HG03442 (cell line): Measurements from ENCODE around the gene PAH.
"Not testable (repeated sequence)": the region's sequence is repeated elsewhere in the genome, so short reads cannot be mapped to it uniquely, and the experiment has no call there.

Experiments used
- ATAC-seq: cut with Tn5 transposase; IDR thresholded peaks from one replicate; pipeline ENCODE4 v1.9.1; 2021; ENCODE audit warnings: mild to moderate bottlenecking, moderate library complexity; ENCODE audit not compliant: unreplicated experiment

Gene PAH

DNA sequence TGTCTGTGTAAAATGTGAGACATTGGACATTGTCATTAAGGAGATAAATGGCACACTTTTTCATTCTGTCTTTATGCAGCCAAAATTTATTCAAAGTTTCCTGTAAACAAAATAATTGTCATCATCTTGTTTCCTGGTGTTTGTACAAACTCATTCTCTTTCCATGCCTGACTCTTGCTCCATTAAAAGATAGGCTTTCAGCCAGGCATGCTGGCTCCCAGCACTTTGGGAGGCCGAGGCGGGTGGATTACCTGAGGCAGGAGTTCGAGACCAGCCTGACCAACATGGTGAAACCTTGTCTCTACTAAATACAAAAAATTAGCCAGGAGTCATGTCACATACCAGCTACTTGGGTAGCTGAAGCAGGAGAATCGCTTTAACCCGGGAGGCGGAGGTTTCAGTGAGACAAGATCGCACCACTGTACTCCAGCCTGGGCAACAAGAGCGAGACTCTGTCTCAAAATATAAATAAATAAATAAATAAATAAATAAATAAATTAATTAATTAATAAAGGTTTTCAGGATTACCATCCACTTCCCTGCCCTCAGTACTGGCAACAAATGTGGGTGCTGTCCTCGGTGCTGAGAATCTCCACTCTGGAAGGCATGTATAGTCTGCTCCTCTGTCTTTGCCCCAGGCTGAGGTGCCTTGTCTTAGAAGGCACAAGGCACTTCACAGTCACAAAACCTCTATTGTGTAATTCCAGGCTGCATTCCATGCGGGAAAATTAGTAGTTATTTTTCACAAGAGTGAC lies 83.2 kb downstream of the PAH start:
- no peak for ATAC-seq

DNA sequence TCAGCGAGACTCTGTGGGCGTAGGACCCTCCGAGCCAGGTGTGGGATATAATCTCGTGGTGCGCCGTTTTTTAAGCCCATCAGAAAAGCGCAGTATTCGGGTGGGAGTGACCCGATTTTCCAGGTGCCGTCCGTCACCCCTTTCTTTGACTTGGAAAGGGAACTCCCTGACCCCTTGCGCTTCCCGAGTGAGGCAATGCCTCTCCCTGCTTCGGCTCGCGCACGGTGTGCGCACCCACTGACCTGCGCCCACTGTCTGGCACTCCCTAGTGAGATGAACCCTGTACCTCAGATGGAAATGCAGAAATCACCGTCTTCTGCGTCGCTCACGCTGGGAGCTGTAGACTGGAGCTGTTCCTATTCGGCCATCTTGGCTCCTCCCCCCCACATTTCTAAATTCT lies 84.2 kb downstream of the PAH start:
- not testable (repeated sequence) for ATAC-seq

GRCh38 chr12:102824218-102824835 lies 92.7 kb downstream of the PAH start:
- no peak for ATAC-seq

DNA sequence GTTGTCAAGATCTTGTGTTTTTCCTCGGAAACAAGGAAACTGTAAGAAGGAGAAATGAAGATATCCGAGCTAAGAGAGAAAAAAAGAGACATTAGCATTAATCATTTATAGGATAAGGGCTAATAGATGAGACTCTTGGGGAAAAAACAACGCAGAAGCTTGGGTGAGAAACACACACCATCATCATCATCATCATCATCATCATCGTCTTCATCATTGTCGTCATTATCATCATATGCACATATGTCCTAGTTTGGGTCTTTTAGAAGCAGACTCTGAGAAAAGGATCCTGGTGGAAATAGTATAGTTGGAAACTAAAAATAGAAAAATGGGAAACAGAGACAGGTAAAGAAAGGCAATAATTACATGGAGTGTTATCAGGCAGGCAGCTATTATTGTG lies 95.9 kb downstream of the PAH start:
- ATAC-seq: no peak

DNA sequence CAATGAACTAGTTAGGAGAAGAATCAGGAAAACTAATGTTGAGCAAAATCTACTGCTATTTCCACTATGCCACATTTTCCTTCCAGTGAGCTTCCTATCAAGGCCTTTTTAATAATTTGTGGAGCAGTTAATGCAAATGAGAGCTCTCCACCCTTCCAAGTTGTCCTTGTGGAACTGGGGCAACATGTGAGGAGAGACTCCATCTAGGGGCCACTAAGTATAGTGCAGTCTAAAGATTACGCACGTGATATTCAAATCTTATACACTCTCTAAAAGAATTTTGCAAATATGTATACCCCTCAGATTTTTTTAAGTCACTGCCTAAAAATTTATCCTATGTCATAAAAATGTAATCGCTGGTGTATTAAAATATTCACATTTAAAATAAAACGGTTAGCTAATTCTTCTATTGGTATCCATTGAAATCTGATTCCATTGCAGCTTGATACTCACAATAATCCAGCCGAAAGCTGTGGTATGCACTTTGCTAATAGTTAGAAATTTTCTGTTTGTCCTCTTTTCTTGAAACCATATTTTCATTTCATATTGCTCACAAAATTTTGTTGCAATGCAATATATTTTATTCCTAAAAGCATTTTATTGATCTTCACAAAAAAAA lies 100.1 kb downstream of the PAH start:
- ATAC-seq: peak; percentile 54

DNA sequence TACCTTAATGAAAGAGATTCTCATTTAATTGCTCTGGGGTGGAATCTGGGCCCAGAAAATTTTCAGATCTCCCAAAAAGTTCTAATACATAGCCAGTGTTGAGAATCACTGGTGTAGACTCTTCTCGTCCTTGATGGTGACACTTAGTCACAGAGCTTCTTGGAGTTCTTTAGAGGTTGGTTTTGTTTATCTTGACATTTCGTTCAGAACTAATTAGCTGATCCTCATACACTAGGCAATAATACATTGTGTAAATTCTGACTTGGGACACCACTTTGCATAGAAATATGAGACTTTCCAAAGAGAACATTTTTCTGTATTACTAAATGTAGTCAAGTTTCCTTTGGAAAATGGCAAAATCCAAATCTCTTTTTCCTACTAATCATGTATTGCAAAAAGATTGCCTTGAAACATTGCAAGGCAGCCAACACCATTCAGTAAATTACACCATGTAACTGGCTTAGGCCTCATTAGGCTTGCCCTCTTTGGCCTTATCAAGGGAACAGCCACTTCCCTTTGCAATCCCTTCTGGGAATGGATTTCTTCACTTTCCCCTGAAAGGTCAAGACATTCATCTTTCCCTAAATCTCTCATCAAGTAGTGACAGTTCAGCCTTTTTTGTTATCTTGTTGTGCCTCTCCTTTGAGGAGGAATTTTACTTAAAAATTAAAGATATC lies 102.2 kb downstream of the PAH start:
- no peak for ATAC-seq

DNA sequence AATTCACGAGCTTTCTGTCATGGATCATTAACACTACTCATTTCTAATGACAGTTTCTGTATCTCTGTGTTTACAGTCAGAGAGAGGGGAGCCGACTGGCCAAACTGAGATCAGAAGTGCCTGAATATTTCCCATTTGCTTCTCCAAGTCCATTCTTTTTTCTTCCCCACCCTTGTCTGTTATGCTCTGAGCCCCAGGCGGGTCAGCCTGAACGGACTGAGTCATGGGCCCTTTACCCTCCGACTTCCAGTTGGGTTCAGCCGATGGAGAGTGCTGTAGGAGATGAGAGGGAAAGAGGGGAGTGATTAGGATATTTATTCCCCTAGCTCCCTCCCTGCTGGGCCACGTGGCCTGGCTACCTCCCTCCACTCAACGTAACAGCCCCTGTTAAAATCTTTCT lies 104.7 kb downstream of the PAH start:
- no peak for ATAC-seq

DNA sequence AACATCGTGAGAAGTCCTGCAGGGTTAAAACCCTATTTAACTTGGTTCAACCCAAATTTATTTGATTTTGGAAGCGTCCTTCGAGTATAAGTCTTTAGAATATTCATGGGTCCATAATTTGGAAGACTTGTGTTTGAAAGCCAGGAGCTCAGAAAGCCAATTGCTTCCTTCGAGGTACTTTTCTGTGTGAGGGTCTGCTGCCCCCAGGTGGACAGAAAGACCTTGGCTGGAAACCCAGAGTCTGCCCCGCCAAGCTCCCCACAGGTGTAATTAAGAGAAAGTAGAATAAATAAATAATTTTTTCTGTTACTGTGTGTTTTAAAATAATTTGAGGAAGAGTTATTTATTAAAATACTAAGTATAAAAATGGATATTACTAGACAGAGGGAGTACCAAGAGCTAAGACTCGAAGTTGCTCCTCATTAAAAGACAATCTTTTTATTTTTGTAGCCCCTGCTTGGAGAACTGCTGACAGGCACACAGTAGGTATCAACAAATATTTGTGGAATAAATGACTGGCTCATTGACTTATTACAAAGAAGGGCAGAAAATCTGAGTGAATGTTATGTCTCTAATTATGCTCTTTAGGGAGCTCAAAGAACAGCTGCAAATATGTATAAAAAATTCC lies 105.8 kb downstream of the PAH start:
- ATAC-seq: no peak

DNA sequence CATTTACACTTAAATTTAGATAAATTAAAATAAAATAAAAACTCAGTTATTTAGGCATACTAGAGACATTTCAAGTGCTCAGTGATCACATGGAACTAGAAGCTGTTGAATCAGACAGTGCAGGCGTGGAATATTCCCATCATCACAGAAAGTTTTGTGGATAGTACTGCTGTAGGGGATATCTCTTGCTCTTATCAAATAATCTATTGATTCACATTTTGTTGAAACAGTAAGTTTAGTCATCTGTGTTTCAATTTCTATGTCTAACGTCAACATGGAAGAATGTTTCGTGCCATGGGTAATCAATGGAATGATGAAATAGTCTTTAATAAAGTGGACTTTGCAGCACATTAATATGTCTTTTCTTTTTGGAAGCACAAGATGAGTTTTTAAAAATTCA lies 108.6 kb downstream of the PAH start:
- no peak for ATAC-seq

DNA sequence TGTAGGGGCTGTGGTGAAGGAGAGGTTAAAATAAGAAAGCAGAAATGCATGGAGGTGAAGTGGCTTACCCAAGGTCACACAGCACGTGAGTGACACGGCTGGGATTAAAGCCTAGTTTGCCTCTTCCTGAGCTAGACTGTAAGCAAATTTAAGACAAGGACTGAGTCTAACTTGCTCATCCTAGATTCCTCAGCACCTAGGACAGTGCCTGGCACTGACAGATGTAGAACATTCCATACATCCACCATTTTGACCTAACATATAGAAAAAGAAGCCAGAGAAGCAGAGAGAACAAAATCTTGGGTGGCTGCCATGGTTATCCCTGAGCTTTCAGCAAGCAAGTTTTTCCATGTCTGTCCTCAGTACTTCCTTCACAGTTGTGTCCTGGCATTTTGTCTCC lies 110.5 kb downstream of the PAH start:
- no peak for ATAC-seq

DNA sequence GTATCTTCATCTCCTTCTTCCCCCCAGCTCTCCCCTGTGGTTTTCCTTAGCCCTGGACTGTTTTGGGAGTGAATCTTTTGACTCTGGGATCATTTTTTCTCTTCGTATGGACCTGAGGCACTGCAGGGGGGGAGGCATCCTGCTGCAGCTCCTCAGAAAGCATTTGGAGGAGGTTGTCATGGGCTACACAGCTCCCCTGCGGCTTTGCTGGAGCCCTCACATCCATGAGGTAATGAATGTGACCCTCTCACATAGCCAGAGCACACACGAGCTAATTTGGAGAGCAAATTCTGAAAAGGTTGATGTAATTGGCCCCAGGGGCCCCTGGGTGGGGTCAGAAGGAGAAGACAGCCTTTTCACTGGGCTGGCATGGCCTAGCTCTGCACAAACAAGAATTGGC lies 110.9 kb downstream of the PAH start:
- no peak for ATAC-seq

DNA sequence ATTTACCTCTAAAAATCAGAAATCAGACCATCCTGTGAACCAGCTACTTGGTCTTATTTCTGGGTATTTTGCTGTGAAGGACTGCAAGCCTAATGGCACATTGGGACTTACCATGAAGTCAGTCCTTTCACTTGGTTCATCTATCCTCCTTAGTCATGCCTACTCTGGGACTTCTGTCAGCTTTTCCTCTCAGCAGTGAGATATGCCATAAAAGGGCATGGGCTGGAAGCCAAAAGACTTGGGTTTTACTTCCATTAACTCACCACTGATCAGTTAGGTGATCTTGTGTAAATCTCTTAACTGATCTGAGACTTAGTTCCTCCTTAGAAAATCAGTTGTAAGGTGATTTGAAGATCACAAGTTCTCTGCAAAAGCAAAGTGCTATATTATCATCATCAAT lies 116.5 kb downstream of the PAH start:
- no peak for ATAC-seq

DNA sequence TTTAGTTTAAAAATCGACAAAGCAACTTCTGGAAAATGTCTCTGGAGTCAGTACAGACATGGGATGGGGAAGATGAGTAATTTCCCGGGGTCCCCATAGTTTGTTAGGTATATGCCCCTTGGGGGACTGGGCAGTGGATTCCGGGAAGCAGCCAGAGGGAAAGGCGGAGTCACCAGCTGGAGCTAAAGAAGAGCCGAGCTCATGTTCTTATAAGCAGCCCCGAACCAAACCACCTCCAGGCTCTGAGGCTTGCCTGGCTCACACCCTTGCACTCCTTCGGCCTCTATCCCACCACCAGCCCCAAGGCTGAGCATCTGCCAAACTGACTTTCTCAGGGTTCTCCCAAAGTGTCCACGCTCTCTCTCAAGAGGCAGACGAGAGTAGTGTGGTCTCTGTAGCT lies 117.8 kb downstream of the PAH start:
- ATAC-seq: no peak

DNA sequence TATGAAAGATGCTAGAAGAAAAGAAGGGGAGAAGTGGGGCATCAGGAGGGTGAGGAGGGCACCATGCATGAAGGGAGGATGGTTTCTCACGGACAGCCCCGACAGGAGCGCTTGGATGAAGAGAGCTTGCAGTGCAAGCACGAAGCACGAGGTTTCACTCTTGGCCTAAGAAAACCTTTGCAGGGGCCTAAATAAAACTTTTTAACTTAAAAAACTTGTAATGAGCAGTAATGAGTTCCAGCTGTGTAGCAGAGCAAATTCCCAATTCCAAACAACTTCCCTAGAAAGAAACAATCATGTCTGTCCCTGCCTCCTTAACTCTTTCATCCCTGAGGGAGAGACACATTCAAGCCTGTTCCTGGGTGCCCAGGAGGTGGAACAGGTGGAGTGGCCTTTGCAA lies 119.5 kb downstream of the PAH start:
- ATAC-seq: no peak

- ATAC-seq: no peak
Measured at GRCh38 chr12:102793921-102794320, 123.1 kb downstream of the PAH start.
